MM.1S (cell line): ENCODE results near the gene UNK.

Experiments used
- DNase-seq: peaks from one replicate; pipeline ENCODE4 v3.0.0-alpha.2; 2015
- H2AFZ ChIP-seq: fragments of 300-600 bp; sonication (generic); 2 replicates; pipeline ENCODE4 v1.6.0; 2016; ENCODE audit warnings: antibody characterized with exemption, low read length
- H3F3A ChIP-seq: fragments of 300-600 bp; sonication (generic); 2 replicates; pipeline ENCODE4 v1.6.1; 2016; ENCODE audit warnings: mild to moderate bottlenecking, antibody characterized with exemption, low read length, moderate library complexity, mixed read lengths; ENCODE audit not compliant: insufficient read depth
- H3K27ac ChIP-seq: fragments of 300-600 bp; sonication (generic); 2 replicates; pipeline ENCODE4 v1.5.1; 2016; ENCODE audit warnings: mild to moderate bottlenecking, low read length
- H3K27me3 ChIP-seq: fragments of 300-600 bp; sonication (generic); replicated peaks from 2 replicates; pipeline ENCODE4 v1.6.0; 2016; ENCODE audit warnings: low read length; ENCODE audit not compliant: insufficient read depth
- H3K36me3 ChIP-seq: fragments of 300-600 bp; sonication (generic); replicated peaks from 2 replicates; pipeline ENCODE4 v1.6.1; 2016; ENCODE audit warnings: mild to moderate bottlenecking, low read length, mixed read lengths; ENCODE audit not compliant: insufficient read depth
- H3K4me1 ChIP-seq: fragments of 300-600 bp; sonication (generic); 2 replicates; pipeline ENCODE4 v1.6.1; 2016; ENCODE audit warnings: low read length, mixed read lengths
- H3K4me2 ChIP-seq: fragments of 300-600 bp; sonication (generic); 2 replicates; pipeline ENCODE4 v1.6.0; 2016; ENCODE audit warnings: low read depth, low read length
- H3K4me3 ChIP-seq: fragments of 300-600 bp; sonication (generic); 2 replicates; pipeline ENCODE4 v1.5.1; 2016; ENCODE audit warnings: low read length, mixed read lengths
- H3K79me2 ChIP-seq: fragments of 300-600 bp; sonication (generic); 2 replicates; pipeline ENCODE4 v1.6.1; 2016; ENCODE audit warnings: mixed run types, low read length, mixed read lengths
- H3K9ac ChIP-seq: fragments of 300-600 bp; sonication (generic); 2 replicates; pipeline ENCODE4 v1.6.1; 2016; ENCODE audit warnings: low read length, mixed read lengths
- H3K9me2 ChIP-seq: fragments of 300-600 bp; sonication (generic); replicated peaks from 2 replicates; pipeline ENCODE4 v1.6.1; 2016; ENCODE audit warnings: mild to moderate bottlenecking, low read length, mixed read lengths; ENCODE audit not compliant: insufficient read depth
- H3K9me3 ChIP-seq: fragments of 300-600 bp; sonication (generic); replicated peaks from 2 replicates; pipeline ENCODE4 v1.6.1; 2016; ENCODE audit warnings: mild to moderate bottlenecking, low read length, mixed read lengths; ENCODE audit not compliant: insufficient read depth
- H4K20me1 ChIP-seq: fragments of 300-600 bp; sonication (generic); 2 replicates; pipeline ENCODE4 v1.6.1; 2016; ENCODE audit warnings: mild to moderate bottlenecking, low read length, moderate library complexity, mixed read lengths; ENCODE audit not compliant: insufficient read depth
- EZH2 ChIP-seq: fragments of 300-600 bp; sonication (generic); optimal IDR thresholded peaks from 2 replicates; pipeline ENCODE3; 2017; ENCODE audit warnings: low read depth, mild to moderate bottlenecking, antibody characterized with exemption, low read length, mixed read lengths
- EZH2phosphoT487 ChIP-seq: fragments of 300-600 bp; sonication (generic); IDR thresholded peaks from 2 replicates; pipeline ENCODE4 v1.6.1; 2018; ENCODE audit warnings: antibody characterized with exemption, low read length
- TF ChIP-seq, protein P1 (sequence below): fragments of 300-600 bp; sonication (generic); IDR thresholded peaks from 2 replicates; pipeline ENCODE4 v1.5.1; 2016; ENCODE audit warnings: antibody characterized with exemption, low read length, mixed read lengths

Gene UNK

DNA sequence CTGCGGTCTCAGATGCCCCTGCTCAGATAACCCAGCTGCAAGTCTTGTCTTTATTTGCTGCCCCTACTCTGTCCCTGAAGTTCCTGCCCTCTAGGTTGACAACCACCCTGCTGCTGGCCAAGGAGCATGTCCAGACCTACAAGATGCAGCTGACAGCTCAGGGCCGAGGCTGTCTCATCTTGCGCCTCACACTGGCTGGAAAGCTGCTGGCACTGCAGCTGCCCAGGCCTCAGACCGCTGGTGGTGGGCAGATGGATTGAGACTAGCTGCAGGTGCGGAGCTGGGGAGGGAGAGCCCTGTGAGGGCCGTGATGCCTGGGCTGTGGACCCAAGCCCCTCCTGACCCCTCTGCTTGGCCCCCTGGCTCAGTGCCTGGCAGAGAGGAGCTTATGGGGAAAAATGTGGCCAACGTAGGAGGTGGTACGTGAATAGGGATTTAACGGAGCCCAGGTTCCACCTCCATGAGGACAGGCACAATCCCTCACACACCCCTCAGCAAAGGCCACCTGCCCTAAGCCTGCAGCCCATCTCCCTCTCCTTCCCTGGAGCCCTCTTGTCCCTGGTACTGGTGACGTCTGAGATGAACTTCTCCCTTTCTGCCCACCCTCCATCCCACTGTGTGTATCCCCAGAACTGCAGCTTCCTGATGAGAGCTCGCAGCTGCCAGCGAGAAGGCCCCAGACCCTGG, 11.3 kb upstream of the UNK start:
- Histone ChIP-seq H3K9me3 (no peaks in the 10 kb centered on the region), H3K4me2 (no peak overlapping the region), H4K20me1 (peaks cover 14% of the 10 kb centered on the region), H3K27me3 (no peaks in the 10 kb centered on the region), H3K4me1 (no peaks in the 10 kb centered on the region), H3K79me2 (peaks cover 8% of the 10 kb centered on the region), H3K9me2 (no peaks in the 10 kb centered on the region), H3K4me3 (no peak overlapping the region), H3K27ac (no peak overlapping the region), H2AFZ (no peak overlapping the region), H3K9ac (no peak overlapping the region), H3F3A (peaks cover 31% of the 10 kb centered on the region), H3K36me3 (peaks cover 7% of the 10 kb centered on the region; the same call in 1 of the 2 replicates)
- TF ChIP-seq EZH2phosphoT487, result no peak
- TF ChIP-seq, protein P1, sequence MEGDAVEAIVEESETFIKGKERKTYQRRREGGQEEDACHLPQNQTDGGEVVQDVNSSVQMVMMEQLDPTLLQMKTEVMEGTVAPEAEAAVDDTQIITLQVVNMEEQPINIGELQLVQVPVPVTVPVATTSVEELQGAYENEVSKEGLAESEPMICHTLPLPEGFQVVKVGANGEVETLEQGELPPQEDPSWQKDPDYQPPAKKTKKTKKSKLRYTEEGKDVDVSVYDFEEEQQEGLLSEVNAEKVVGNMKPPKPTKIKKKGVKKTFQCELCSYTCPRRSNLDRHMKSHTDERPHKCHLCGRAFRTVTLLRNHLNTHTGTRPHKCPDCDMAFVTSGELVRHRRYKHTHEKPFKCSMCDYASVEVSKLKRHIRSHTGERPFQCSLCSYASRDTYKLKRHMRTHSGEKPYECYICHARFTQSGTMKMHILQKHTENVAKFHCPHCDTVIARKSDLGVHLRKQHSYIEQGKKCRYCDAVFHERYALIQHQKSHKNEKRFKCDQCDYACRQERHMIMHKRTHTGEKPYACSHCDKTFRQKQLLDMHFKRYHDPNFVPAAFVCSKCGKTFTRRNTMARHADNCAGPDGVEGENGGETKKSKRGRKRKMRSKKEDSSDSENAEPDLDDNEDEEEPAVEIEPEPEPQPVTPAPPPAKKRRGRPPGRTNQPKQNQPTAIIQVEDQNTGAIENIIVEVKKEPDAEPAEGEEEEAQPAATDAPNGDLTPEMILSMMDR, result no peak
- no peak for TF ChIP-seq EZH2
- no peak for DNase-seq

DNA sequence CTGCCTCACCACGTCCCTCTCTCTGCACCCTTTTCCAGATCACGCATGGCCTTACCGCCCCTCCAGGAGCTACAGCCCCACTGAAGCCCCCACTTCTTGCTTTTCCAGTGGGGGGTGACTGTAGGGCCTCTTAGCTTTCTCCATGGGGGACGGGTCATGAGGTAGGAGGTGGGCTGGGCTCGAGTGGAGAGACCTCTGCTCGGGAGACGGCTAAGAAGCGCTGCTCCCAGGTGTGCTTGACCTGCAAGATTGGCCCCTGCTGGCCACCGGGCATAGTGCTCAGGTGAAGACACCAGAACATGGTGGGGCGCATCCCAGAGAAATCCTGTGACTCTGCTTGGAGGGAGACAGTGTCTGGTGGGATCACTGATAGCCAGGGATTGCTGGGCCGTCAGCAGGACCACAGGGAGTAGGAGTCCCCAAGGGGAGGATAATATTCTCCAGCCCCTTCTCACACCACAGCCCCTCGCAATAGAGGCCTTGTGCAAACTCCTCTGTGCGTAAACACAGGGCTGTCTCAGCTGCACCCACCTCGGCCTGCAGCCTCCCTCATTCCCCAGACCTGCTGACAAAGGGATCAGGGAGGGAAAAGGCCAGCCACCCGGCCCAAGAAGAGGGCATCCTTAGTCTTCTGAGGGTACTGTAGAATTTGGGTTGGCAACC, 10.7 kb upstream of the UNK start:
- H2AFZ ChIP-seq, result no peak overlapping the region
- peaks cover 10% of the 10 kb centered on the region; the same call in 1 of the 2 replicates for H3K36me3 ChIP-seq
- no peaks in the 10 kb centered on the region for H3K4me1 ChIP-seq
- peaks cover 38% of the 10 kb centered on the region for H3F3A ChIP-seq
- no peak for DNase-seq
- no peak overlapping the region for H3K4me2 ChIP-seq
- no peak overlapping the region for H3K9ac ChIP-seq
- H3K27me3 ChIP-seq, result no peaks in the 10 kb centered on the region
- no peak for TF ChIP-seq EZH2phosphoT487
- TF ChIP-seq, protein P1, result peak; percentile 19; the same call in 1 of the 2 replicates
- H3K9me3 ChIP-seq, result no peaks in the 10 kb centered on the region
- H3K9me2 ChIP-seq, result no peaks in the 10 kb centered on the region
- H4K20me1 ChIP-seq, result peaks cover 21% of the 10 kb centered on the region
- no peak overlapping the region for H3K4me3 ChIP-seq
- no peak overlapping the region for H3K27ac ChIP-seq
- peaks cover 15% of the 10 kb centered on the region for H3K79me2 ChIP-seq

DNA sequence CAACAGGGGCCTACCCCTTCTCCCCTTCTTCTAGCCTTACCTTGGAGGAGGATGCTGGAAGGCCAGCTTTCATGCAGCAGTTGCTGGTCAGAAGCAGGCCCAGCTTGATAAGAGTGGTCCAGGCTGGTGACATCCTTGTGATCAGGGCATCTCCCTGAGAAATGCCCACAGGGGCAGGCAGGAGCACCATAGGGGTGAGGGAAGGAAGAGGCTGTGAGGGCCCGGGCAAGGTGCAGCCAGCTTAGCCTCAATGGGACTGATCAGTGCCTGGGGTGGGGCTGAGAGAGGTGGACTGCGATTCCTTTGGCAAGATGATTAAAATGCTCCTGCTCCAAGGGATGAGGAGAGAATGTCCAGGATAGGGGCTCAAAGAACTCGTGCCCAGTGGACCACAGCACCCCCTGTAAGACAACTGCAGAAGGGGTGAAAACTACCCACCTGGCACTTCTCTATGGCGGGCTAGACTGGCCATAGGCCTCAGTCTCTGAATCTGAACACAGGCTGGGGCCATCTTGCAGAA, 10.1 kb upstream of the UNK start:
- Histone ChIP-seq H3K9me2 (no peaks in the 10 kb centered on the region), H3K4me1 (no peaks in the 10 kb centered on the region), H3K36me3 (peaks cover 10% of the 10 kb centered on the region; the same call in 1 of the 2 replicates), H3K9me3 (no peaks in the 10 kb centered on the region), H3K27ac (no peak overlapping the region), H3K4me3 (no peak overlapping the region), H3K79me2 (peaks cover 21% of the 10 kb centered on the region), H3K4me2 (no peak overlapping the region), H3K9ac (no peak overlapping the region), H2AFZ (no peak overlapping the region), H3K27me3 (no peaks in the 10 kb centered on the region), H3F3A (peaks cover 40% of the 10 kb centered on the region), H4K20me1 (peaks cover 26% of the 10 kb centered on the region)
- TF ChIP-seq EZH2phosphoT487, result no peak
- TF ChIP-seq, protein P1, result no peak
- TF ChIP-seq EZH2, result no peak
- no peak for DNase-seq
